ENCODE results near the gene TNN.

- TF ChIP-seq, protein P1, sequence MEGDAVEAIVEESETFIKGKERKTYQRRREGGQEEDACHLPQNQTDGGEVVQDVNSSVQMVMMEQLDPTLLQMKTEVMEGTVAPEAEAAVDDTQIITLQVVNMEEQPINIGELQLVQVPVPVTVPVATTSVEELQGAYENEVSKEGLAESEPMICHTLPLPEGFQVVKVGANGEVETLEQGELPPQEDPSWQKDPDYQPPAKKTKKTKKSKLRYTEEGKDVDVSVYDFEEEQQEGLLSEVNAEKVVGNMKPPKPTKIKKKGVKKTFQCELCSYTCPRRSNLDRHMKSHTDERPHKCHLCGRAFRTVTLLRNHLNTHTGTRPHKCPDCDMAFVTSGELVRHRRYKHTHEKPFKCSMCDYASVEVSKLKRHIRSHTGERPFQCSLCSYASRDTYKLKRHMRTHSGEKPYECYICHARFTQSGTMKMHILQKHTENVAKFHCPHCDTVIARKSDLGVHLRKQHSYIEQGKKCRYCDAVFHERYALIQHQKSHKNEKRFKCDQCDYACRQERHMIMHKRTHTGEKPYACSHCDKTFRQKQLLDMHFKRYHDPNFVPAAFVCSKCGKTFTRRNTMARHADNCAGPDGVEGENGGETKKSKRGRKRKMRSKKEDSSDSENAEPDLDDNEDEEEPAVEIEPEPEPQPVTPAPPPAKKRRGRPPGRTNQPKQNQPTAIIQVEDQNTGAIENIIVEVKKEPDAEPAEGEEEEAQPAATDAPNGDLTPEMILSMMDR (conservative IDR thresholded peaks at IDR 0.05; ENCODE audit: low read depth, low read length) = no peak
- no peak for TF ChIP-seq EZH2 (IDR thresholded peaks at IDR 0.05; ENCODE audit: borderline replicate concordance, low read depth, low read length, poor library complexity, severe bottlenecking)
These were observed 27.4 kb downstream of the TNN start for GRCh38 chr1:175095069-175095468.

Measured in A673 (cell line).